Activated T-helper 1 cell treated with Interleukin-2 at 50 U/mL for 16 hours (primary cell): ENCODE measurements around the gene TARBP1.
"Not testable (repeated sequence)": the region's sequence is repeated elsewhere in the genome, so short reads cannot be mapped to it uniquely, and the experiment has no call there.

Experiments
- DNase-seq: peaks from one replicate; pipeline ENCODE4 v3.0.0-alpha.2; 2020; ENCODE audit warnings: low read depth

The TARBP1 gene

GRCh38 chr1:234504969-234505768 lies 26.2 kb upstream of the TARBP1 start:
- no peak for DNase-seq

GRCh38 chr1:234504251-234504650 lies 25.3 kb upstream of the TARBP1 start:
- not testable (repeated sequence) for DNase-seq

- DNase-seq, result no peak
Measured at GRCh38 chr1:234503193-234504050, 24.4 kb upstream of the TARBP1 start.

GRCh38 chr1:234502785-234503184 lies 23.8 kb upstream of the TARBP1 start:
- no peak for DNase-seq

GRCh38 chr1:234500269-234500668 lies 21.3 kb upstream of the TARBP1 start:
- no peak for DNase-seq

GRCh38 chr1:234499943-234500245 lies 20.9 kb upstream of the TARBP1 start:
- DNase-seq, result no peak

- peak; percentile 64 for DNase-seq
Measured at GRCh38 chr1:234499119-234499942, 20.4 kb upstream of the TARBP1 start.

- no peak for DNase-seq
Measured at GRCh38 chr1:234498448-234499118, 19.6 kb upstream of the TARBP1 start.

- DNase-seq, result no peak
Measured at GRCh38 chr1:234497589-234497988, 18.6 kb upstream of the TARBP1 start.

- DNase-seq, result no peak
Measured at GRCh38 chr1:234495231-234495990, 16.4 kb upstream of the TARBP1 start.

GRCh38 chr1:234494049-234494448 lies 15.1 kb upstream of the TARBP1 start:
- no peak for DNase-seq

GRCh38 chr1:234490793-234491479 lies 12.0 kb upstream of the TARBP1 start:
- DNase-seq, result no peak

GRCh38 chr1:234489698-234490077 lies 10.7 kb upstream of the TARBP1 start:
- DNase-seq, result no peak

GRCh38 chr1:234489007-234489697 lies 10.2 kb upstream of the TARBP1 start:
- no peak for DNase-seq

GRCh38 chr1:234488054-234489006 lies 9.4 kb upstream of the TARBP1 start:
- no peak for DNase-seq

GRCh38 chr1:234486858-234487840 lies 8.2 kb upstream of the TARBP1 start:
- no peak for DNase-seq

GRCh38 chr1:234484991-234485739 lies 6.2 kb upstream of the TARBP1 start:
- no peak for DNase-seq
